GM18508 (cell line): ENCODE data around the gene PTPRN2.

Experiments used
- ATAC-seq: cut with Tn5 transposase; IDR thresholded peaks from one replicate; pipeline ENCODE4 v1.9.1; 2021; ENCODE audit warnings: moderate number of reproducible peaks; ENCODE audit not compliant: insufficient read depth, unreplicated experiment

PTPRN2 gene

DNA sequence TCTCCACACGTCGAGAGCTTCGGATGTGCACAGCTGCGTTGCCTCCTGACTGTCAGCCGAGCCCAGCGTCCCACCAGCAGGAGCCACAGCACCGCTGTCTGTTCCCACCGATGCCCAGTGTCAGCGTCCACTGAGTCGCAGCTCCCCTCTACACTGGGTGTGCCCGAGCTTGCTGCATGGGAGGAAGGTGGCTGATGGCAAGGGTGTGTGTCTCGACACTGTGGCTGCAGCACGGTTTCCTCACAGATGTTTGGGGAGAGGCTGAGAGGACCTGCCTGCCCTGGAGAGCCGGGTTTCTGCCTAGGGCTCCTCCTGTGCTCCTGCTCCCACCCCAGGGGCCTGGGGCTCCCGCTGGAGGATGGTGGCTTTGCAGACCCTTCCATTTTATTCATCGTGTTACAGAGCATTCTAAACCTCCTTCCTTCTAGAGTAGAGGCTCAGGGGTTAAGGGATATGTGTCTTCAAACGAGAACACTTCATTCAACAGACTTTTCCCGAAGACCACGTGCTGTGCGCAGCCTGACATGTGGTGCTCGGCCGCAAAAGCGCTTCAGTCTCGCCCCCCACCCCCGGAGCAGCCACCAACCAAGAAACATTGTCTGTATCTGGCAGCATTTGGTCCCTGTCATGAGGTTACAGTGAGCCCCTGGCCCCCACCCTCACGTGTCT, 866.0 kb downstream of the PTPRN2 start:
- no peak for ATAC-seq

DNA sequence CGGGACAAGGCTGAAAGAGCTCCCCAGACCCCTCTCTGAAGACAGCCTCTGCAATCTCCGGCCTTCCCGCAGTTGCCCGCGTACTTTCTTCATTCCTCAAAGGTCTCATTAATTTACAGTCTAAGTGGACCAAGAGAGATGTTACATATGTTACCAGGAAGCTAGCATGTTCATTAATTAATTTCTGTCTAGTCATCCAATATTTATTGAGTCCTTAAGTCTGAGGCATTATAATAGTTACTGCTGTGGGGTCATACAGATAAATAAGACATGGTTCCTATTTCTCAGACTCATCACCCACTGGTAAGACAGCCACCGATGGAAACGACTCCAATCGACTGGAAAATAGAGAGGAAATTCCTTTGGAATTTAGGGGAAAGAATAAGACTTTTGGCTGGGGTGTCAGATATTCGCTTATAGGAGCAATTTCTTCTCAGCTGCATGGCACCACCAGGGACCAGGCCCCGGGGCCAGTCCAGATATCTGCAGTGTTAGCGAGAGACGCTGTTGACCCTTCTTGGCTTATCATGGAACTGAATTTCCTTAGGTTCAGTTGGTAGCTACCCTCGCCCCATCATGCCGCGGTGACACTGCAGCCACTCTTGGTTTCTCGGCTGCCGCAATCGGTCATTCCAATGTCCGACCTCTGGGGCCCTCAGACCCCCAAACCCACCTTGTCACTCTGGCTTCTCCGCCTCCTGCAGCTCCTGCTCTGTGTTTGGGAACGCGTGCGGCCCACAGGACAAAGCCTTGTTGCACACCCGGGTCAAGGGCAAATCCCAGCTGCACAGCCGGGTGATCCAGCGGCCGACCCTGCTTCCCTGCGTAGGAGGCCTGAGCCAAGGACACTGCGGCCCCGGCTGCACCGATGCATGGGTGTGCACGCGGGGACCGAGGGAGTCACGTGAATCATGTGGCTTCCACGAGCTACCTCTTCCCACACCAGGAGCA, 867.6 kb downstream of the PTPRN2 start:
- ATAC-seq = no peak

DNA sequence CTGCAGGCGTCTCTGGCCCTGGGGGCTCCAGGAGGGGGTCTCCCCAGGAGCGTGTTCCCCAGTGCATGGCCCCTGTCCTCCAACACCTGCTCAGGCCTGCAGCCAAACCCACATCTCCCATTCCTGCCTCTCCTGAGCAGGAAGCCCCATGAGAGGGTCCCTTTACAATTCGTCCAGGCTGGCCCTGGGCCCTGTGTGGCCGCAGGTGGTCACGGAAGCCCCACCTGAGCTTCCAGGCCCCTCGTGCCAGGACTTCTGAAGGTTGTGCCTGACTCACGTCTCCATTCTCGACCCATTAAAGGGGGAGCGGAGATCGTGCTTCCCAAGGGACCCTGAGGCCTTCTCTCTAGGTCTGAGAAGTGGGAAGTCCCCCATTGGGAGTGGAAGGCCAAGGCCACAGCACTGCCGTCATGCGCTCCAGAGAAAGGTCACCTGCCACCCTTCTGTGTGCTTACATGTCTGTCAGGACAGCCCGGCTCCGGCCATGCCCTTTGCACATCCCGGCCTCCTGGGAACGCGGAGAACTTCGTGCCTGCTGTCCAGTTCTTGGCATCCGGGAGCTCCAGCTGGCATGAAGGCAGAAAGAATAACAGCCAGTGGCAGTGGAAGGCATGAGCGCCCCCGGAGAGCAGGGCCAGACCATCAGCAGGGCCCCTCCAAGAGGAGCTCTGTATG, 868.5 kb downstream of the PTPRN2 start:
- ATAC-seq = no peak

DNA sequence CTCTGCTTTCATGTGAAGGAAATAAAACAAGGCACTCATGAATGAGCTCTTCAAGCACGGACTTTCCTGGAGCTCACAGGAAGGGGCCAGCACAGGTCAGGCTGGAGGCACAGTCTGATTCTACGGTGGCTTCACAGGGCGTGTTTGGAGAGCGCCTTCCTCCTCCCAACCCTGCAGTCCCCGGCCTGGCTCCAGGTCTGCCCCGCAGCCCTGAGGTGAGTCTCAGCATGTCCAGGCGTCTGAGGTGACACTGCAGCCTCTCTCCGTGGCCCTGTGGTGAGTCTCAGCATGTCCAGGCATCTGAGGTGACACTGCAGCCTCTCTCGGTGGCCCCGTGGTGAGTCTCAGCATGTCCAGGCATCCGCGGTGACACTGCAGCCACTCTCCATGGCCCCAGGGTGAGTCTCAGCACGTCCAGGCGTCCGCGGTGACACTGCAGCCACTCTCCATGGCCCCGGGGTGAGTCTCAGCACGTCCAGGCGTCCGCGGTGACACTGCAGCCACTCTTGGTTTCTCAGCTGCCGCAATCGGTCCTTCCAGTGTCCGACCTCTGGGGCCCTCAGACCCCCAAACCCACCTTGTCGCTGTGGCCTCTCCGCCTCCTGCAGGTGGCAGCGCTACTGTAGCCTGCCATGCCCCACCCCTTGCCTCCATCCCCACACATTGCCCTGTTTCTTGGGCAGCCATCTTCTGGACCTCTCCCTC, 869.2 kb downstream of the PTPRN2 start:
- no peak for ATAC-seq

DNA sequence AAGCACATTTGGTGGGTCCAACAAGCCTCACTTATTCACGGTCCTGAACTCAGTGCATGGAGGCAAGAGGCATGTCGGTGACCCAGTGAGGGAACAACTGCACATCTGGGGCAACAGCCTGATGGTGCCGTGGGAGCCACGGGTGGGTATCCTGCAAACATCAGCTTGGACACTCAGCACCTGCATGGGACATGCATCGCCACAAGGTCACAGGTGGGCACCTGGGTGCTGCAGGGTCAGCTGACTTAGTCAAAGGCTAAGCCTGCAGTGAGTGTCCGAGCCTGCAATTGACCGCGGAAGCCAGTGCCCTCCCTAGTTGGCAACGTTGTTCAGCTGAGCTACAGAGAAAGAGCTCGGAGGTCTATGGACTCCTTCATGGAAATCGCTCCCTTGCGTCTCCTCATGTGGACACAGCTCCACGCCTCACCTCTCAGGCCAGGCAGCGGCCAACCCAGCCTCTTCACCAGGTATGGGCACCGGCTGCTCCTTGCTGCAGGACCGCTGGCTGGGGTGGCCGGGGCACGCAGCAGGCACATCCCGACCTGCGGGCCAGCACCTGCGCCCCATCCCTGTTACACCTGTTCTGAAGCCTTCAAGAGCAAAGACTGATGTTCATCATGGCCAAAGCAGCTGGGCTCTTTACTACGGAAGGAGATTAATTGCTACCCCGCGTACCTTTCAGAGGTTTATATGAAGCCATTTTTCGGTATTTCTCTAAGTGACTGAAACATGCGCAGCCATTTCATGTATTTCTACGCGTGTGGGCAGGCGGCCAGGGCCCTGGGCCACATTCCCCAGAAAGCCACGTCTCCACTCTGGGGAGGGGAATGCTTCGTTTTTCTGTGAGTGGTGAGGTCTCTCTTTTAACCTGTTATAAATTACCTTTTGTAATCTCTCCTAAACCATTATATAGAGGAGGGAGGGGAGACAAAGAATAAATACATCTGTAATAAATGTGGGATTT, 870.1 kb downstream of the PTPRN2 start:
- no peak for ATAC-seq

DNA sequence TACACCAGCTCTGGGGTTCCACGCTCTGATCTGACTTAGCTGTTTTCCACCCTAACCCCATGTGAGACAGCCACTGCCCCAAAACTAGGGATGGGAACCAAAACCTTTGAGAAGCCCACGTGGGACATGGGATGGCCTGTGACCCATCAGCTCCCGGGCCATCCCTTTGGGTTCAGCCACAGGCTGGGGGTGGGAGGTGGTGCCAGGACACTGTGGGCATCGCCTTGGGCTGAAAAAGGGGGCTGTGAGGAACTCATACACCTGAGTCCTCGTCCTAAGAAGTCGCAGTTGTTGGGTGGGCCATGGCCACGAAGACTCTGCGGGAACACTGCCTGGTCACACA, 871.7 kb downstream of the PTPRN2 start:
- ATAC-seq = no peak

DNA sequence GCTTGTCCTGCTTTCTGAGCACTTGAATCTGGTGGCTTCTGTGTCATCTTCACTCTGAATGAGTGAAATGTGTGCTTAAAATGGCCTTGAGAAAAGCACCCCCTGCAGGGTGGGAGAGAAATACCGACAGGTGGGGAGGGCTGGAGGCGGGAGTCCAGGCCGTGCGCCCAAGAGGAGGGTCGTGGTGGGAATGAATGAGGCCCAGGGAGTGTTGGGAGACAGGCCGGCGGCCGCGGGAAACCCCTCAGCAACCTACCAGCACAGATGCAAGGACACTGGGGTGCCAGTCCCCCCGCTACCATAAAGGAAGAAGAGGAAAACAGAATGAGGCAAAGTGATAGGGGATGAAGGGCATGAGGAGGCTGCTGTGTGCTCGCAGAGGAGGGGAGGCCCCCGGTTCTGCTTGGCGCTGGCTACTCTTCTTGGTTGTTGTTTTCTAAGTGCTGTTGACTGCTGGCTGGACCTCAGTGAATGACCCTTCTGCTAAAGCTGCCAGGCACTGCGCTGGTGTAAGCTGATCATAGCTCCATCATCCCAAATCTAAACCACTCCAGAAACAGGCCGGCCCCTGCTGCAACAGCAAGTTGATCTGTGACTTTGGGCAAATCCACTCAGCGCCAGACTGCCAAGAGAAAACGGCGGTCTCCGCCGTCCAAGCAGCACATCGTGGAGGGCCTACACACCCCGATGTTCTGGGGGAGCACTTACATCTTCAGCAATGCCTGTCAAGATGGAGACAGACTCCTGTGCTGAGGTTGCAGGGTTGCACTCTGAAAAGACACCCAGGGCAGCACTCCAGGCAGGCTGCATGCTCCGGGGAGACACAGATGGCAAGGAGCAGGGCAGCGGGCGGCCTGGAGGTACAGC, 872.3 kb downstream of the PTPRN2 start:
- ATAC-seq = no peak

DNA sequence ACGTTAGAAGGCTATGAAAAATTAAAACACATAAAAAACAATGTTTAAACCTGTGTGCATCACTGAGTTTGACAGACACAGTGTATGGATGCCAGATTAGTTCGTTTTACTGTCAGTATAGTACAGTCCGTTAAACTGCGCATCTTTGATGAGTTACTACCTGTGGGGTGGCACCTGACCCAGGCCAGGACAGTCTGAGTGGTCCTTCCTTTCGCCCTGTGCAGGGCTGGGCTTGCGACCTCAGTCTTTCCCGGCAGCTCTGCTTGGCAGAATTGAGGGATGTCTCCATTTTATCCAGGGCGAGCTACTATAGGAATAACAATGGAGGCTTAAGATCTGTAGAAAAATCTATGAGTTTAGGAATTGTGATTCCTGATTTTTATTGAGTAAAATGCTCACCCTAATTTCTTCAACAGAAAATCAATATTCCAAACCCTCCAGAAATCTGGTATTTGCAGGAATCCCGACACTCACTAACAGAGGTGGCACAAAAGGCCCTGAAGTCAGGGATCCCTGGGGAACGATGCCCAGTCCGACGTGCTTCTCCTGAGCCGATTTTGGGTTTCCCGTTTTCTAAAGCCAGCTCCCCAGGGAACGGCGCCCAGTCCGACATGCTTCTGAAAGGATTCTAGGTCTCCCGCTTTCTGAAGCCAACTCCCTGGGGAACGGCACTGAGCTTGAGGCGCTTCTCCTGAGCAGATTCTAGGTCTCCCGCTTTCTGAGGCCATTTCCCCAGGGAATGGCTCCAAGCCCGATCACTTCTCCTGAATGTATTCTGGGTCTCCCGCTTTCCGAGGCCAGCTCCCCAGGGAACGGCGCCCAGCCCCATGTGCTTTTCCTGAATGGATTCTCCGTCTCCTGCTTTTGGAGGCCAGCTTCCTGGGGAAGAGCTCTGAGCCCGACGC, 873.2 kb downstream of the PTPRN2 start:
- ATAC-seq = no peak

DNA sequence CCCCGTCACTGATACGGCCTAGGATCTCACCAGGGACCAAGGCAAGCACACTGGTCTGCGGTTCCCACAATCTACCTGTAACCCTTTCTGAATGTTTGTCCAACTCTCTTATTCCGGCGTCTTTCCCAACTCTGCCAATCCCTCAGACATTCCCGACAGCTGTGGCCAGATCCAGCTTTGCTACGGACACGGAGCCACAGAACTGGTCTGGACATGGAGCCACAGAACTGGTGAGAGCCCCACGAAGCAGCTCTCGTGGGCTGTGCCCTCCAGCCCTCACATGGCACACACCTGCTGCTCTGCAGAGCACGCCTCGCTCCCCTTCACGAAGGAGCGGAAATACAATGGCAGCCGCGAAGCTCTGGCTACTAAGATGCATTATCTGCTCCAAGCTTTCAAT, 874.0 kb downstream of the PTPRN2 start:
- ATAC-seq = no peak

DNA sequence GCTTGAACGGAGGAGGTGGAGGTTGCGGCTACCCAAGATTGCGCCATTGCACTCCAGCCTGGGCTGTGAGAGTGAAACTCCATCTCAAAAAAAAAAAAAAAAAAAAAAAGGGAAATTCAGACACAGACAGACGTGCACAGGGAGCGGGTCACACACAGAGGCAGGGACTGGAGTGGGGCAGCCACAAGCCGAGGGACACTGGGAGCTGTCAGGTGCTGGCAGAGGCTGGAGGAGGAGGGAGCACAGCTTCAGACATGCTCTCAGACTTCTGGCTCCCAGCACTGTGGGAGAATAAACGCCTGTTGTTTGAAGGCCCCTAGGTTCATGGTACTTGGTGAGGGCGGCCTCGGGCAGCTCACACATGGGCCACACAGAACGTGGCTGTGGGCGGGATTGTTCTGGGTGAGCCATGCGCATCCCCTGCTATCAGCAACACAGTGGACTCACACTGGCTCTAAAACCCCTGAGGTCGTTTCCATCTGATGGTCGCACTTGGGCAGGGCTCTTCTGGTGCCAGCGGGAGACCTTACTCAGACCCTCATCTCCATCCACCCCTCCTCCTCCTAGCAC, 874.9 kb downstream of the PTPRN2 start:
- ATAC-seq = no peak

DNA sequence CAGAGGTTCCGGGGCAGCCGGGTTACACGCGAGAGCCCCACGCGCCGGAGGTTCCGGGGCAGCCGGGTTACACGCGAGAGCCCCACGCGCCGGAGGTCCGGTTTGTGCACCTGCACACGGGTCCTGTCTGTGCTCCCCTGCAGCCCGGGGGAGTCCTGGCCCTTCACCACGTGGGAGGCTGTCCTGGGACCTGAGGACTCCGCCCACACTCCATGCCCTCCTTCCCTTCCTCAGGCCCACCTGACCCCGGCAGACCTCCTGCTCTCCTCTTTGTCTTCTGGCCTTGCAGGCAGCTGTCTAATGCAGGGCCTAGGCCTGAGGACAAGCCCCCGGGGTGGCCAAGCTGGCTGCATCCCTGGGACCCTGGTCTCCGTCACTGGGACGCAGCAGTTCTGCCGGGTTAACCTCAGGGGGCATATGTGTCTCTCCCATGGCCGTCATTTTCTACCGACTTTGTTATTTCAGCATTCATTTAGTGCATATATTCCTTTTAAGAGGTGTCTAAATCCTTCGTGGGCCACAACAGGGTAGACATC, 876.2 kb downstream of the PTPRN2 start:
- no peak for ATAC-seq

DNA sequence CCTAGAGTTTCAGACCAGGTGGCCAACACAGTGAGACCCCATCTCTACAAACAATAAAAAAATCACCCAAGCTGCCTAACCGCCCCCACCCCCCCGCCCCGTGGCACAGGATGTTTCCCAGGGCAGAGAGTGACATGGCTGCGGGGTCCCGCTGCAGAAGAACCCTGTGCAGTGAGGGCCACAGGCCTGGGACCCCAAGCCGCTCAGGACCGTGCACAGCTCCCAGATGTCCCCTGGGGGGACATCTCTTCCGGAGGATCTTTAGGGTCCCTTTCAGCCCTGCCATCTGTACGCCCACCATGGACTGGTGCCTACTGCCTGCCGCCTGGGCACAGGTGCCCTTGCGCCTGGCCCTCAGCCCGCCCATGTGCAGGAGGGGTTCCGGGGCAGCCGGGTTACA, 877.2 kb downstream of the PTPRN2 start:
- no peak for ATAC-seq

DNA sequence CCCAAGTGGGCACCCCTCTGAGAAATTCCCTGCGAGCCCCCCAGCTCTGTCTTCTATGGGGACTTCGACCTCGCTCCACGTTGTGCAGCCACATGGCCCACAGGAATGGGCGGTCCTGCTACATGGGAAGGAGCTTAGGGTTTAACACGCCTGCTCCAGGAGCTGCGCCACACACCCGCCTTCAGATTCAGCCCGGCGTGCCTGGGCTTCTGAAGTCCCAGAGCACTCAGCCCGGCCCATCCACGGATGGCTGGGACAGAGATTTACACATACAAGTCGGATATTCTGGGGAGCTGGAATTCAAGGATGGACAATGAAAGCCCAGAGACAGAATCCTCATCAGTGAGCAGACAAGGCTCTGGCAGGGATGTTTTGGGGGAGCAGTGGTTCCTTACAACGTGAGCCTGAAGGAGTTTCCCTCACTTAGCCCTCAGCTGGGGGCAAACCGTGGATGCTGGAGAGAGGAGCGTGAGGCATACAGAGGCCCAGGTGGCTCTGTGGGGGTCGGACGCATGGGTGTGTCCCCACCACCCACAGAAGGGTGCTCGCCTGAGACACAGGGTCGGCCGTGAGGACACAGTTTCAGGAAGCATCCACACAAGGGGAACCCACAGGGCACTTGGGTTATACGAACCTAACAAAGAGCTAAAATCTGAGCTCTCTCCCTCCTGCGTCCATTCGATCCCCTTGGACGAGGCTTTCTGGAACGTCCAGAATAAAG, 877.9 kb downstream of the PTPRN2 start:
- ATAC-seq = no peak

DNA sequence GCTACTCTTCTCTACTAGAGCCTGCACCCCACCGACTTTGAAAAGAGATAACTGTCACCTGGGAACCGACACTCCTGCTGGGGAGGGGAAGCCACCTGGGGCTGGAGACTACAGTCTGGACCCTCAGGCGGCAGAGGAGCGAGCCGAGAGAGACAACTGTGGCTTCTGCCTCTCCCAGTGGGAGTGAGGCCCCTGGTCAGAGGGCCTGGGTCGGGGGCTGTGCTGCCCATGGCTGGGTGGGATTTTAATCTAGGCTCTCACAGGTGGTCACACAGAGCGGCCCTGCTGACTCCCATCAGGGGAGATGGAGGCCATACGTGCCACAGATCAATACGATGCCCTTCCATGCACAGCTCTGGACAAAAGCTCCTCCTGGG, 878.7 kb downstream of the PTPRN2 start:
- no peak for ATAC-seq

DNA sequence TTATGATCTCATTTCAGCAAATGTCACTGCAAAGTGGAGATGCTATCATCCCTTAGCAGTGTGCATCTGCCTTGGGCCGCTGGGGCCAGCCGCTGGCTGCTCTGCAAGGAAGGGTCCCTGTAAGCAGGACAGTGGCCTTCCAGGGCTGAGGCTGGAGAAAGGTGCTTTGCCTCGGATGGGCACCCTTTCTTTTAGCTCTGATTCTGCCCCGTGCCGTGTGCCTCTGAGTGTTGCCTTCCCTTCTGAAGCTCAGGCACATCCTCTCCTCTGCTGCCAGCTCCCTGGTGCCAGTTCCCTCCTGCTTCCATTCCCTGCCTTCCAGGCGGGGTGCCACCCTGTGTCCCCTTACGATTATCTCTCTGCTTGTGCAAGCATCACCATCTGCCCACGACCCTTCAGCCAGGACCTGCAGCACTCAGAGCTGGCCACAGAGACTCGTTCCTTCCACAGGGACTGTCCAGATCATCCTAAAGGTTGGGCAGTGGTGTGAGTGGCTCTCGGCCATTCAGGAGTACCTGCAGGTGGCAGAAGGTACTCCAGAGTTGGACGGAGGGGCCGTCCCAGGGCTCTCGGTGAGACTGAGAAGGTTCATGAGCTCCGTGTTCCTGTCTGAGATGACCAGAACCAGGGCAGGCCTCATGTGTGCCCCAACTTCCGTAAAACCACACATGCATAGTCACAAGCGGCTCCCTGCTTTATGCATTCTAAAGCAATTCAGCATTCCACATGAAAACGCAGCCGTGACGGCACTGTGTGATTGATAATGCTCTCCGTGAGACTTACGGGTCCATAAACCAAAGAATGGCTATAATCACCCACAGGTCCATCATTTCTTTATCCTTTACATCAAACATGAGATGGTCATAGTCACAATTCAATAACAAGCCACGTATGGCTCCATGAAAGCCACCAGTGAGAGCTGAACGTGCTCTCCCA, 879.4 kb downstream of the PTPRN2 start:
- no peak for ATAC-seq
